Activated naive CD4-positive, alpha-beta T cell treated with anti-CD3 and anti-CD28 coated beads, Interleukin-2, amount 50 U/mL, for 72 hours (primary cell): ENCODE results near the gene FAN1. TPM values are rescaled to one million over a fixed set of nuclear protein-coding genes. Genes with fewer than 3 reads are reported as not detected.

ENCODE experiments used
- ATAC-seq, 2 donors: fragments of 150-1000 bp; cut with Tn5 transposase; 2 replicates each; pipeline ENCODE4 v1.10.0; 2021; ENCODE audit warnings: mild to moderate bottlenecking in 2 of 2, moderate library complexity in 2 of 2
- DNase-seq, 2 donors: peaks; one replicate each; pipeline ENCODE4 v3.0.0; 2021 to 2022; ENCODE audit warnings: low spot score in 2 of 2
- H3K27ac Mint-ChIP-seq, 2 donors: one replicate each; pipeline ENCODE4 v1.8.0; 2022; ENCODE audit warnings: mild to moderate bottlenecking in 2 of 2, mixed read lengths in 2 of 2
- H3K36me3 Mint-ChIP-seq, 2 donors: one replicate each; pipeline ENCODE4 v1.8.0; 2022; ENCODE audit warnings: mixed read lengths in 2 of 2
- H3K9me3 Mint-ChIP-seq, 2 donors: one replicate each; pipeline ENCODE4 v1.8.0; 2022; ENCODE audit warnings: mixed read lengths in 2 of 2
- total RNA-seq, 2 donors: library from RNA; stranded (reverse); gene quantifications; one replicate each; pipeline ENCODE4 v1.2.3, GENCODE V29; 2022

Gene FAN1
- total RNA-seq, 2 donors from 2014 or later, result 17.4 to 24.3 TPM

DNA sequence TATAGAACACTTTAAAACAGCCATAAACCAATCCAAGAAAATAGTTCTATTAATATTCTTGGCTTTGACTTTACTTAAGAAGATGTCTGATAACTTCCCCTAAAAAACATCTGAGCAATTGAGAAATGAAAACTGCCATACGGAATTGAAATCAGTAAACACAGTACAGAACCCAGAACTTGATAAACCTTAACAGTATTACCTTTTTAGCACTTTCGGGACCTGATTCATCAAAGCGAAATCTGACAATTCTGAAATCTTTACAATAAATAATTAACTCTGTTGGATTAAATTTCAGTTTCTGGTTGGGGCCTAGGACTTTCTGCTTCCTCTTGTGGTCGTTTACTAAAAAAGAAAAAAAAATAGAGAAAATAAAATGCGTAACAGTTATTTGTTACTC lies 70.4 kb downstream of the FAN1 start:
- Mint-ChIP-seq H3K27ac (no peak overlapping the region), H3K36me3 (peaks cover 5 to 7% of the 10 kb centered on the region in 2 donors), H3K9me3 (no peaks in the 10 kb centered on the region)
- ATAC-seq, result no peak
- no peak for DNase-seq

DNA sequence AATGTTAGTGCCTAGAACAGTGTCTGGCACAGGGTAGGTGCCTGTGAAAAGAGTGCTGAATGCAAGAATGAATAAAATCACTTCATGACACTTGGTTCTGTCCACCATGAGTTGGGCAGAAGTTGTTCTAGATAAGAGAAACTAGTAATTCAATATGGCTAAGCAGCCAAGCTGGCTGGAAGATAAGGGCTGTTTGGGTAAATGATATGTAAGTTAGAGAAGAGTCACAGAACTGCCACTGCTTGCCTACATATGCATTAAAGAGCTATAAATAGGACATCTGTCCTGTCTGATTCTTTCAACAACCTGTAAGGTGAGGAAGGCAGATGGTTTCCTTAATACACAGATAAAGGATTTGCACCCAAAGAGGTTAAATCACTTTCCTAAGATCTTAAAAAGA lies 74.6 kb downstream of the FAN1 start:
- no peak for DNase-seq

DNA sequence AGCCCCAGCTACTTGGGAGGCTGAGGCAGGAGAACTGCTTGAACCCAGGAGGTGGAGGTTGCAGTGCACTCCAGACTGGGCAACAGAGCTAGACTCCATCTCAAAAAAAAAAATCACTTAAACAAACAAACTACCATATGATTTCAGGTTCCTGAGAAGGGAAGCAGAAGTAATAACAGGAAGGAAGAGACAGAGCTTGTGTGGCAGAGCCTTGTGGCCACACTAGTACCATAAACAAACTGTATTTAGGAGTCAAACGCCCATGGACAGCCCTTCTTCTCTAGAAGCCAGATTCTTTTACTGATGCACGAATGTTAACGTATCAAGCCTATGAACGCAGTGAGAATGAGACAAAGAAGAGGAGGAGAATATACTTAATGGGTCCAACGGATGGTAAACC lies 75.7 kb downstream of the FAN1 start:
- Mint-ChIP-seq H3K36me3 (peaks cover 8 to 22% of the 10 kb centered on the region in 2 donors), H3K9me3 (no peaks in the 10 kb centered on the region), H3K27ac (peak overlapping the region in 1 of 2 donors; percentile 39)
- DNase-seq (no peak), ATAC-seq (no peak)

More for the DNA sequence above, 74.6 kb downstream of the FAN1 start:
- no peak overlapping the region for H3K27ac Mint-ChIP-seq
- H3K36me3 Mint-ChIP-seq, result peaks cover 8 to 17% of the 10 kb centered on the region in 2 donors
- no peaks in the 10 kb centered on the region for H3K9me3 Mint-ChIP-seq
- ATAC-seq, result no peak

DNA sequence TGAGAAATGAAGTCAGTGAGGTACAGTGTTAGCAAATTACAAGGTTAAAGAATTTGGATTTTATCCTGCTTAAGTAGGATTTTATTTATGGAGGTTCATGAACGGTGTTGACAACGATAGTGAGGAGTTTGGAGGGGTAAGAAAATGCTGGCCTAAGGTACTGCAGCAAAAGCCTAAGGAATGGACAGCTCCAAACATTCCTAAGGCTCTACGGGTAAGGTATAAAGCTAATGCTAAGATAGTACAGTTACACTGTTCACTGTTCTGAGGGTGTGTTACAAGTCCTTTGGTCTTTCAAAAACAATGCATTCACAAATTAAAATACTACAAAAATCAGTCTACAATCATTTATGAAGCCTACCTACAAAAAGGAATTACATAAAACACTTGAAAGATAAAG lies 80.4 kb downstream of the FAN1 start:
- ATAC-seq (no peak), DNase-seq (no peak)
- Mint-ChIP-seq H3K36me3 (peaks cover 8 to 21% of the 10 kb centered on the region in 2 donors), H3K27ac (peak overlapping the region in 1 of 2 donors; percentile 8), H3K9me3 (no peaks in the 10 kb centered on the region)

DNA sequence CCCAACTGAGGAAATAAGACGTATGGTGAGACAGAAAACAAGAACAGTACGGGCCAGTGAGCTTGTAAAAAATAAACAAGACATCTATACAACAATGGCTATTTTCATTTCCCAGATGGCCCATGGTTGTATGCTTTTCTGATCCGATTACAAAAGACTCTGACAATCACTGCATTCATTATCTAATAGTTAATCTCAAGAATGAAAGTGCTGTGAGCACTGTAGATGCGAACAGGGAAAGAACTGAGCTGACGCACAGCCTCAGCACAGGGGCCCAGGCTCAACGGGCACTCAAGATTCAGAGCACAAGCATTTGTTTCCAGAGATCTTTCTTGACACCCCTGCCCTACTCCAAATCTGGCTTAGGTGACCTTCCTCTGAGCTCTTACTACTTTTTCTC lies 80.8 kb downstream of the FAN1 start:
- DNase-seq (no peak), ATAC-seq (no peak)
- Mint-ChIP-seq H3K36me3 (peaks cover 8 to 17% of the 10 kb centered on the region in 2 donors), H3K9me3 (no peaks in the 10 kb centered on the region), H3K27ac (peak overlapping the region; percentile 16 to 31)

DNA sequence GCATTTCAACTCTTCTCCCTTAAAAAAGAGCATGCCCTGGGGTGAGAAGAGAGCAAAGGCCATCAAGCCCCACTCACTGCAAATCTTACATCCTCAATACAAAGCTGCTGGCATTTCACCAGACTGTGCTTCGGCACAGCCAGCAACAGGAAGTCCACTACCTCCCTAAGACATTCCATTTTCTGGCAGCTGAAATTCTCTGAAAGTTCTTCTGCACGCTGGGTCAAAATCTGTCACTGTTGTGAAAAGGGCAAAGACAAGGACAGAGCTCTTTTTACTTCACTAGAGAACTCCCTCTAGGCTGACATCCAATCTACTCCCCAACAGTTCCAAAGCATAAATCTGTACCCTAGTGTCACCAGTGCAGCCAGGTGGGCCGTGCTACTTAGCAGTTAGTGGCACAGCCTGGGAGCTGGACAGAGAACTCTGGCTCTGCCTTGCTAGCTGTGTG lies 81.4 kb downstream of the FAN1 start:
- DNase-seq (no peak), ATAC-seq (no peak)
- peak overlapping the region; percentile 16 to 31 for H3K27ac Mint-ChIP-seq
- H3K9me3 Mint-ChIP-seq, result no peaks in the 10 kb centered on the region
- peaks cover 10 to 11% of the 10 kb centered on the region in 2 donors for H3K36me3 Mint-ChIP-seq

DNA sequence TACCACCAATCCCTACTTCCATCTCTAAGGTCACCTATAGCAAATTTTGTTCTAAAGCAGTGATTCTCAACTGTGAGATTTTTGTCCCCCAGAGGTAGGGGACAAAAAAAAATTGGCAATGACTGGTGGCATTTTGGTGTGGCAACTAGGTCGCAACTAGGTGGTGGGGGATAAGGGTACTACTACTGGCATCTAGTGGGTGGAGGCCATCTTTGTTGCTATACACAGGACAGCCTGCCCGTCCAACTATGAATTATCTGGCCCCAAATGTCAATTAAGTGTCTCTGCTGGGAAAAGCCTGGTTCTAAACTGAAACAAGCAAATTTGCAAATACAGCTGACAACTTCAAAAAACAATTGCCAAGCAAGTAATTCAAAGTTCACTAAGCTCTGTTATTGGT lies 86.3 kb downstream of the FAN1 start:
- no peaks in the 10 kb centered on the region for H3K9me3 Mint-ChIP-seq
- peaks cover 6% of the 10 kb centered on the region in 2 donors for H3K36me3 Mint-ChIP-seq
- no peak for DNase-seq
- no peak for ATAC-seq
- H3K27ac Mint-ChIP-seq, result peak overlapping the region in 1 of 2 donors; percentile 98

DNA sequence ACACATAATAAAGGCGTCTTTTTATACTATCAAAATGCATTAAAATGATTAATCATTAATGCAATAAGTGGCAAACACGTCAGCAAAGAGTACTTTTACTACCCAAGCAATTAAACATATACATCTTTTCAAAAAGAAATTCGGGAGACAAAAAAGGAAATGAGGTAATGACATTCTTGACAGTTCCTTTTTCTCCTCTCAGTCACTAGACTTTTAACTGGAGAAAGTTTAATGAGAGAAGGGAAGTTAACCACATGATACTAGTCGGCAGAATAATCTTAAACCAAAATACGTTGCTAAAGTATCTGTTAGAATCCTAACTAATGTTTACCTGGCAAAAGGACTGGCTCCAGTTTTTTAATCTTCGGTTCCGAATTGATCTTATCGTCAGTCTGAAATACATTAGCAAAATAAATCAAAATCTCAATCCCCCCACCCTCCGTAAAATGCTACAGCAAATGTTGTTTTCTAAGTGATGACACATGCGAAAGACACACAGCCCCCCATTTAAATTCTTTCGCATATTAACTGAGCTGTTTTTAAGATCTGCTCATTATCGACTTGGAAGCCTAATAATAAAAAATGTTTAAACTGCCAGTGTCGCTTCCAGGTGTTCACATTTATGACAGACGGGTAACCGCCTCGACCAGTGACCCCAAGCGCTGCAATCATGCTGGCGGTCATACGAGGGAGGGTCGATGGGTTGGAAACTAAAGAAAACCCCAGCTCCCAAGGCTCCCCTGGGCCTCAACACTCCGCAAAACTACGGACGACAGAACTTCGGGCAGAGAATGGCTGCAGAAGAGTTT lies 86.9 kb downstream of the FAN1 start:
- ATAC-seq (peak; percentile 4 to 18), DNase-seq (no peak)
- H3K9me3 Mint-ChIP-seq, result no peaks in the 10 kb centered on the region
- peaks cover 6% of the 10 kb centered on the region in 2 donors for H3K36me3 Mint-ChIP-seq
- peak overlapping the region; percentile 96 to 98 for H3K27ac Mint-ChIP-seq

DNA sequence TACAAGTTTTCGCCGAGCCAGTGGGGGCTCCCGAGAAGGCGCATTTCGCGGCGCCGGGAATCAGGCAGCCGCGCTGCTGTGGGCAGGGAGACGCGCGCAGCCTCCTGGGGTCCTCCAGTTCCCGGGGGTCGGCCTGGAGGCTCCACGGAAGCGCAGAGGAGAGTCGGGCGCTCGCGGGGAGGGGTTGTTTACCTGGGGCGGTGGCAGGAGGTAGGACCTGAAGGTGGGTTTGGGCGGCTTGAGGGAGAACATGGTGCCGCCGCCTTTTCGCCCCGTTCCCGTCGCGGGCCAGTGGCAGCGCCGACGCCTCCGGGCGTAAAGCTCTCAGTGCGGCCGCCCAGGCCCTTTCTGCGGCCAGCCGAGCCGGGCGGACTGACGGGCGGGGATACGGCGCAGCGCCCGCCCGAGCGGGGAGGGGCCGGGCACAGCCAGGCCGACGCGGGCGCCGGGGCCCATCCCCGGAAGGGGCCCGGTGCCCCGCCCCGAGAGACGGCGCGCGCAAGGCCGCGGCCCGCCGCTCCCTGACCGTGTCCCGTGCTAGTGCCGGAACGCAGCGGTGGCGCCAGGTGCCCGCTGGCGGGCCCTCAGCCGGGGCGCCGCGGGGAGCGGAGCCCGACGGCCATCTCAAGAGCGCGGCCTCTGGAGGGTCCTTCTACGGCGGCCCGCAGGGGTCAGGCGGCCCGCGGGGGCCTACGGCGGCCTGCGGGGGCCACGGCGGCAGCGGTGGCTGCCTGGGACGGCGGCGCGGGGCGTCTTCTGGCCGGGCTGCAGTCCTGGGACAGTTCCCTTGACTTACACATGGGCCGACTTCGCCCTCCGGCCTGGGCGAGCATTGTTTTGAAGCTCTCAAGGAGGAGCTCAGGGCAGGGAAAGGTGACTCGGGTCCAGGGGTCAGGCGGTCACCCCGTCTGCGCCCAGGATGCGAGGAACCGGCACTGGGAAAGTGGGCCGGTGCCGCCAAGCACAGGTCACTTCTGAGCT lies 87.8 kb downstream of the FAN1 start, which contains the start of gene MTMR10:
Gene MTMR10 (minus strand): TSS at position 374 of the 981 bp plus-strand sequence. CDS start 122 bp downstream, at position 252.
- H3K27ac Mint-ChIP-seq, result peak within 1 kb of the TSS; percentile 96 to 98
- DNase-seq, result peak; percentile 75 to 85
- H3K9me3 Mint-ChIP-seq, result peaks cover 0 to 4% of the 10 kb centered on the region in 2 donors
- peaks cover 6% of the 10 kb centered on the region in 2 donors for H3K36me3 Mint-ChIP-seq
- peak; percentile 96 to 98 for ATAC-seq

DNA sequence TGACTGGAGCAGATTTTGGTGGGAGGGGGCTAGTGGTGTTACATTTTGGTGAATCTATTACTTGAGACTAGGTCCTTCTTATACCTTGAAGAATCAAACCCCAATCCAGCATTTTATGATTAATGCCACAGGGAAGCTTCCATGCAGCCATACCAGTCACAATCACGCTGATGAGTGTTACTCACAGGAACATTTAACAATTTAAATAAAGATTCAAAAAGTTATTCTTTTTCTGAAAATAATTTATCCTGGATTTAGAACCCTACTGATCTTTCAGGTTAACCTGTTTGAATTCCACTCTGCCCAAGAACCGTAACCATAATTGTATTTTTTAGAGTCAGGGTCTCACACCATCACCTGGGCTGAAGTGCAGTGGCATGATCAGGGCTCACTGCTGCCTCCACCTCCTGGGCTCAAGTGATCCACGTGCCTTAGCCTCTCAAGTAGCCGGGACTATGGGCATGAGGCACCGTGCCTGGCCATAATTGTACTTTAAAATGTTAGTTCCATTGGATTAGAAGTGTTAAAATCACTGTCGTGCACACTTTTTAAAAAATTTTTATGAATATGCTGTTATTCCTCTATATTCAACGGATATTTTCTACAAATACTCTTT lies 88.6 kb downstream of the FAN1 start:
- peaks cover 0 to 5% of the 10 kb centered on the region in 2 donors for H3K9me3 Mint-ChIP-seq
- no peak for DNase-seq
- peak overlapping the region; percentile 51 to 85 for H3K27ac Mint-ChIP-seq
- ATAC-seq, result no peak
- H3K36me3 Mint-ChIP-seq, result peaks cover 6 to 9% of the 10 kb centered on the region in 2 donors

Other genes with a start within 250 kb of the FAN1 start
- 10 to 100 TPM; 13.1 to 14.5 TPM for gene MTMR10, start 87.7 kb downstream of the FAN1 start, total RNA-seq
- gene TRPM1, start 197.8 kb downstream of the FAN1 start, total RNA-seq, result not detected